Measurements from ENCODE around the gene UPF2. TPM values are rescaled to one million over a fixed set of nuclear protein-coding genes. Genes with fewer than 3 reads are reported as not detected.

UPF2 gene
- total and polyA plus RNA-seq, 5 donors: 8.8 to 21.0 (median 17.6) TPM

DNA sequence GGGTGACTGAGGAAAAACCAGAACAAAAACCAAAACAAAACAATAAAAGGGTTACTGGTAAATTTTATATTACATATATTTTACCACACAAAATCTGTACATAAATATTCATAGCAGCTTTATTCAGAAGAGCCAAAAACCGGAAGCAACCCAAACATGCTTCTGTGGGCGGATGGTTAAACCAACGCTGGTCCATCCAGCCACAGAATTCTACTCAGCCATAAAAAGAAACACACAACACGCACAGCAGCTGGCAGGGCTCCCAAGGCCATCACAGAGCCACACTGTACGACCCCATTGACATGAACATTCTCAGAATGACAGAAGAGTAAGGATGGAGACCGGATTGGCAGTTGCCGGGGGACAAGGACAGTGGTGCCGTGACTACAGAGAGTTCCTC lies 135.9 kb downstream of the UPF2 start:
- H3K27me3 ChIP-seq (ENCODE audit: control insufficient read depth, insufficient read depth): no peaks in the 10 kb centered on the region
- no peaks in the 10 kb centered on the region for H3K4me1 ChIP-seq (ENCODE audit: control insufficient read depth, insufficient read depth, low read length)
- no peaks in the 10 kb centered on the region for H3K9me3 ChIP-seq (ENCODE audit: control insufficient read depth, low read length)
- intact Hi-C loops (cut with DNase I): no loop called here
- no peak for ATAC-seq
- H3K27ac ChIP-seq (ENCODE audit: low read length): no peak overlapping the region
- no peak for DNase-seq
- 59% methylated on average over 8 of the region's 8 CpGs for WGBS
- no peak overlapping the region for H3K4me3 ChIP-seq (ENCODE audit: low read length)

DNA sequence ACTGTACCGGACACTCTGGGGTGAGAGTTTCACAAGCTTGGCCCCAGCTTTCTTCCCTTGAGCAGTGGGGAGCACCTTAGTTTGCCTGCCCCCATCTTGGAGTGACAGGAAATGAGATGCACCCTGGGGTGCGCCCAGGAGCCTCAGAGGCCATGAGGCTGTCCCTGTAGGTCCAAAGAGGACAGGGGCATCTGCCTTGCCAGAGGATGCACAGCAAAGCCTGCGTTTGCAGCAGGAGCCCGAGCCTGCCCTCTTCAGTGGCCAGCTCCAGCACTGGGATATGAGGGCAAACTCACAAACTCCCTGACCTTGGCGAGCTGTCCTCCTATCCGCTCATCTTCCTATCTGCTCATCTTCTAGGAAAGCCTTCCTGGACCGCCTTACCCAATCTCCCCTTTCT lies 140.0 kb downstream of the UPF2 start:
- no peak for ATAC-seq
- no peak for DNase-seq
- intact Hi-C loops (cut with DNase I): no loop called here
- H3K27ac ChIP-seq (ENCODE audit: low read length): no peak overlapping the region
- no peak overlapping the region for H3K4me3 ChIP-seq (ENCODE audit: low read length)
- no peaks in the 10 kb centered on the region for H3K9me3 ChIP-seq (ENCODE audit: control insufficient read depth, low read length)
- H3K4me1 ChIP-seq (ENCODE audit: control insufficient read depth, insufficient read depth, low read length): no peaks in the 10 kb centered on the region
- 93% methylated on average over 7 of the region's 7 CpGs for WGBS
- no peaks in the 10 kb centered on the region for H3K27me3 ChIP-seq (ENCODE audit: control insufficient read depth, insufficient read depth)

GRCh38 chr10:11901833-11902475 lies 140.7 kb downstream of the UPF2 start:
- 36% methylated on average over 23 of the region's 23 CpGs for WGBS
- ATAC-seq (no peak), DNase-seq (no peak)
- H3K27me3 ChIP-seq (ENCODE audit: control insufficient read depth, insufficient read depth): no peaks in the 10 kb centered on the region
- intact Hi-C loops (cut with DNase I): no loop called here
- no peak overlapping the region for H3K27ac ChIP-seq (ENCODE audit: low read length)
- H3K4me3 ChIP-seq (ENCODE audit: low read length): no peak overlapping the region
- no peaks in the 10 kb centered on the region for H3K9me3 ChIP-seq (ENCODE audit: control insufficient read depth, low read length)
- no peaks in the 10 kb centered on the region for H3K4me1 ChIP-seq (ENCODE audit: control insufficient read depth, insufficient read depth, low read length)

- DNase-seq (no peak), ATAC-seq (no peak)
- Histone ChIP-seq H3K27ac (ENCODE audit: low read length) (no peak overlapping the region), H3K4me3 (ENCODE audit: low read length) (no peak overlapping the region), H3K4me1 (ENCODE audit: control insufficient read depth, insufficient read depth, low read length) (no peaks in the 10 kb centered on the region), H3K9me3 (ENCODE audit: control insufficient read depth, low read length) (no peaks in the 10 kb centered on the region), H3K27me3 (ENCODE audit: control insufficient read depth, insufficient read depth) (no peaks in the 10 kb centered on the region)
- WGBS: 56% methylated on average over 7 of the region's 7 CpGs
- intact Hi-C loops (cut with DNase I): no loop called here
Measured at GRCh38 chr10:11901454-11901832, 141.2 kb downstream of the UPF2 start.

GRCh38 chr10:11901036-11901301 lies 141.6 kb downstream of the UPF2 start:
- H3K9me3 ChIP-seq (ENCODE audit: control insufficient read depth, low read length): no peaks in the 10 kb centered on the region
- intact Hi-C loops (cut with DNase I): no loop called here
- H3K27me3 ChIP-seq (ENCODE audit: control insufficient read depth, insufficient read depth): no peaks in the 10 kb centered on the region
- no peaks in the 10 kb centered on the region for H3K4me1 ChIP-seq (ENCODE audit: control insufficient read depth, insufficient read depth, low read length)
- no peak overlapping the region for H3K4me3 ChIP-seq (ENCODE audit: low read length)
- DNase-seq (no peak), ATAC-seq (no peak)
- no peak overlapping the region for H3K27ac ChIP-seq (ENCODE audit: low read length)
- 92% methylated on average over 6 of the region's 6 CpGs for WGBS

- no peak overlapping the region for H3K27ac ChIP-seq (ENCODE audit: low read length)
- DNase-seq (no peak), ATAC-seq (no peak)
- no peak overlapping the region for H3K4me3 ChIP-seq (ENCODE audit: low read length)
- no peaks in the 10 kb centered on the region for H3K4me1 ChIP-seq (ENCODE audit: control insufficient read depth, insufficient read depth, low read length)
- H3K9me3 ChIP-seq (ENCODE audit: control insufficient read depth, low read length): no peaks in the 10 kb centered on the region
- WGBS: 93% methylated on average over 28 of the region's 28 CpGs
- intact Hi-C loops (cut with DNase I): no loop called here
- no peaks in the 10 kb centered on the region for H3K27me3 ChIP-seq (ENCODE audit: control insufficient read depth, insufficient read depth)
Measured at GRCh38 chr10:11899067-11899876, 143.3 kb downstream of the UPF2 start.

DNA sequence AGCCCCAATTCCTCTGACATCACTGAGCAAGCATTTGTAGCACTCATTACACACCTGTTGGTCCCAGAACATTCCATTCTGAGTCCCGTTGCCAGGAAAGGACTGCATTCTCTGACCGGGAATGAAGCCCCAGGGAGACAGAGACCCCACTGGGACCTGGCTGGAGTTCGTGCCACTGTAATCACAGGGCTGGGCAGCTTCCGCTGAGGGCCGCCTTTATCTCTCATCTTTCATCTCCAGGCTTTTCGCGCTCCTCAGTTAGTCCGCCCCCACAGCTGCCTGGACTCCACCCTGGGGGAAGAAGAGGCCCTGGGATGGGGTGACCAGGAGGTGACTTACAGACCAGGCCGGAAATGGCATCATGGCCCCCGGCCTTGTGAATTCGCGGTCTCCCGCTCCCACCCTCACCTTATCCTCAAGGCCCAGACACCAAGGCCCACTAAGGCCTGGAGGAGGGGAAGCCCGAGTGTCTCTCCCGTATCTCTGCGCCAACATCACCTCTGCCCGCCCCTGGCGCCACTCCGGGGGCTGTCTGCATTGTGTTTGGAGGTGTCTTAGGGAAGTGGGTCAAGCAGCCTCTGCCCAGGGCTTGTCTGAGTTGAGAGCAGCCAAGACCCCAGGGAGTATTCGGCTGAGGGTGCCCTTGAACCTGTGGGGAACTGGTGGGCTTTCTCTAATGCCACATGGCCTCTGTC lies 144.1 kb downstream of the UPF2 start:
- H3K9me3 ChIP-seq (ENCODE audit: control insufficient read depth, low read length): no peaks in the 10 kb centered on the region
- no peak for DNase-seq
- no peaks in the 10 kb centered on the region for H3K27me3 ChIP-seq (ENCODE audit: control insufficient read depth, insufficient read depth)
- no peak overlapping the region for H3K27ac ChIP-seq (ENCODE audit: low read length)
- peak in 1 of 2 donors; percentile 25 for ATAC-seq
- WGBS: 62% methylated on average over 20 of the region's 20 CpGs
- H3K4me1 ChIP-seq (ENCODE audit: control insufficient read depth, insufficient read depth, low read length): no peaks in the 10 kb centered on the region
- intact Hi-C loops (cut with DNase I): no loop called here
- no peak overlapping the region for H3K4me3 ChIP-seq (ENCODE audit: low read length)

DNA sequence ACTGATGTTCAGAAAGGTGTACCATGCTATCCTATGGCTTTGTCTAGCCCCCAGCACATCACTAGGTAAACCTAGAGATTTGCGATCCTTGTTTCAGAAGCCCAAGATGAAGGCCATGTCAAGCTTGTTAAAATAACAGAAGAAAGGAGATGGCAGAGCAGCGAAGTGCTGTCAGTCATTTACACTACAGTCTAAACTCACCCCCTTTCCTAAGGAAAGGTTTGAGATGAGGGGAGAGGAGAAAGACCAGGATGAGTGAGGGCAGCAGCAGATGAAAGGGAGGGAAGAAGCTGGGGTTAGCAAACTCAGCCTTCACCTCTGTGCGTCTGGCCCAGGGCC lies 144.6 kb downstream of the UPF2 start:
- WGBS: 76% methylated on average over 3 of the region's 3 CpGs
- no peak overlapping the region for H3K4me3 ChIP-seq (ENCODE audit: low read length)
- ATAC-seq: no peak
- intact Hi-C loops (cut with DNase I): no loop called here
- no peaks in the 10 kb centered on the region for H3K4me1 ChIP-seq (ENCODE audit: control insufficient read depth, insufficient read depth, low read length)
- no peak overlapping the region for H3K27ac ChIP-seq (ENCODE audit: low read length)
- no peaks in the 10 kb centered on the region for H3K9me3 ChIP-seq (ENCODE audit: control insufficient read depth, low read length)
- no peaks in the 10 kb centered on the region for H3K27me3 ChIP-seq (ENCODE audit: control insufficient read depth, insufficient read depth)
- no peak for DNase-seq

- WGBS: 82% methylated on average over 5 of the region's 5 CpGs
- H3K9me3 ChIP-seq (ENCODE audit: control insufficient read depth, low read length): no peaks in the 10 kb centered on the region
- intact Hi-C loops (cut with DNase I): no loop called here
- no peak overlapping the region for H3K4me3 ChIP-seq (ENCODE audit: low read length)
- no peak overlapping the region for H3K27ac ChIP-seq (ENCODE audit: low read length)
- DNase-seq: no peak
- ATAC-seq: no peak
- H3K4me1 ChIP-seq (ENCODE audit: control insufficient read depth, insufficient read depth, low read length): no peaks in the 10 kb centered on the region
- no peaks in the 10 kb centered on the region for H3K27me3 ChIP-seq (ENCODE audit: control insufficient read depth, insufficient read depth)
Measured at GRCh38 chr10:11896549-11897200, 145.9 kb downstream of the UPF2 start.

DNA sequence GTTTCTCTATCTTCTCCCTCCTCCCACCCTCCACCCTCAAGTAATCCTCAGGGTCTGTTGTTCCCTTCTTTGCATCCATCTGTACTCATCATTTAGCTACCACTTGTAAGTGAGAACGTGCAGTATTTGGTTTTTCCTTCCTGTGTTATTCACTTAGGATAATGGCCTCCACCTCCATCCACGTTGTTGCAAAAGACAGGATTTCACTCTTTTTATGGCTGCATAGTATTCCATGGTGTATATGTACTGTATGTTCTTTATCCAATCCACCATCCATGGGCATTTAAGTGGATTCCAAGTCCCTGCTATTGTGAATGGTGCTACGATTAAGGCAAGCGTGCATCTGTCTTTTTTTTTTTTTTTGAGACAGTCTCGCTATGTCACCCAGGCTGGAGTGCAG lies 147.0 kb downstream of the UPF2 start:
- Histone ChIP-seq H3K4me1 (ENCODE audit: control insufficient read depth, insufficient read depth, low read length) (no peaks in the 10 kb centered on the region), H3K4me3 (ENCODE audit: low read length) (no peak overlapping the region), H3K9me3 (ENCODE audit: control insufficient read depth, low read length) (no peaks in the 10 kb centered on the region), H3K27ac (ENCODE audit: low read length) (no peak overlapping the region), H3K27me3 (ENCODE audit: control insufficient read depth, insufficient read depth) (no peaks in the 10 kb centered on the region)
- intact Hi-C loops (cut with DNase I): no loop called here
- ATAC-seq: no peak
- WGBS: 89% methylated on average over 5 of the region's 5 CpGs
- no peak for DNase-seq

DNA sequence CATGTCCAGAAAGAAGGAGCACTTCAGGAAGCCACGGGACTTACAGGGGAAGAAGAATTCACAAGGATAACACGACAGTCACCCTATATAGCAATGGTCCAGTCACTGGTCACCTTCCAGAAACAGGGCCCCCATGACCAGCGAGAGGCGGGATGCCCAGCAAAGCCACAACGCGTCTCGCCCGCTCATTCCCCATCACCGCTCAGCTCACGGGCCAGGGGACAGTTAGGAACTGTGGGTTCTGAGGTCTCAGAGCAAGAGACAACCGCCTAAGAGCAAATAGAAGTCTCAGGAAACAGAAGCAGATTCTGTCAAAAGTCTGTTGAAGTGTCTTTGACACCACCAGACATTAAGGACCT lies 147.5 kb downstream of the UPF2 start:
- 95% methylated on average over 11 of the region's 11 CpGs for WGBS
- intact Hi-C loops (cut with DNase I): no loop called here
- H3K9me3 ChIP-seq (ENCODE audit: control insufficient read depth, low read length): no peaks in the 10 kb centered on the region
- no peaks in the 10 kb centered on the region for H3K4me1 ChIP-seq (ENCODE audit: control insufficient read depth, insufficient read depth, low read length)
- no peak overlapping the region for H3K27ac ChIP-seq (ENCODE audit: low read length)
- no peak overlapping the region for H3K4me3 ChIP-seq (ENCODE audit: low read length)
- no peak for ATAC-seq
- no peak for DNase-seq
- no peaks in the 10 kb centered on the region for H3K27me3 ChIP-seq (ENCODE audit: control insufficient read depth, insufficient read depth)

All from right cardiac atrium (tissue), 5 donors.